ACC112 (cell line): ENCODE data around the gene TAF7L.

Experiments used
- H2AFZ ChIP-seq: fragments of 200-600 bp; sonication (generic); one replicate; pipeline ENCODE4 v1.6.0; 2017; ENCODE audit warnings: antibody characterized with exemption, low read length; ENCODE audit not compliant: unreplicated experiment
- H3K27ac ChIP-seq: fragments of 200-600 bp; sonication (generic); 2 replicates; pipeline ENCODE4 v1.5.1; 2014; ENCODE audit warnings: low read depth, mild to moderate bottlenecking, antibody characterized with exemption, low read length, moderate library complexity
- H3K27me3 ChIP-seq: fragments of 200-600 bp; sonication (generic); 2 replicates; pipeline ENCODE4 v1.6.1; 2014; ENCODE audit warnings: mild to moderate bottlenecking, antibody characterized with exemption, low read length, moderate library complexity, mixed read lengths; ENCODE audit not compliant: insufficient read depth
- H3K36me3 ChIP-seq: fragments of 200-600 bp; sonication (generic); 2 replicates; pipeline ENCODE4 v1.6.1; 2016; ENCODE audit warnings: mild to moderate bottlenecking, antibody characterized with exemption, low read length, moderate library complexity, mixed read lengths; ENCODE audit not compliant: insufficient read depth
- H3K4me1 ChIP-seq: fragments of 200-600 bp; sonication (generic); one replicate; pipeline ENCODE4 v1.6.1; 2016; ENCODE audit warnings: low read length, mixed read lengths; ENCODE audit not compliant: insufficient read depth, unreplicated experiment, control insufficient read depth
- H3K4me3 ChIP-seq: fragments of 200-600 bp; sonication (generic); 2 replicates; pipeline ENCODE4 v1.5.1; 2014; ENCODE audit warnings: mild to moderate bottlenecking, low read depth, low read length
- H3K79me2 ChIP-seq: fragments of 200-600 bp; sonication (generic); one replicate; pipeline ENCODE4 v1.6.0; 2016; ENCODE audit warnings: low read length; ENCODE audit not compliant: control insufficient read depth, unreplicated experiment, insufficient read depth

The TAF7L gene

GRCh38 chrX:101223226-101223625, 67.9 kb downstream of the TAF7L start:
- no peaks in the 10 kb centered on the region for H3K27me3 ChIP-seq
- H3K36me3 ChIP-seq, result no peaks in the 10 kb centered on the region
- no peak overlapping the region for H3K4me3 ChIP-seq
- peaks cover 8% of the 10 kb centered on the region for H3K4me1 ChIP-seq
- no peaks in the 10 kb centered on the region for H3K79me2 ChIP-seq
- no peak overlapping the region for H3K27ac ChIP-seq
- no peak overlapping the region for H2AFZ ChIP-seq

DNA sequence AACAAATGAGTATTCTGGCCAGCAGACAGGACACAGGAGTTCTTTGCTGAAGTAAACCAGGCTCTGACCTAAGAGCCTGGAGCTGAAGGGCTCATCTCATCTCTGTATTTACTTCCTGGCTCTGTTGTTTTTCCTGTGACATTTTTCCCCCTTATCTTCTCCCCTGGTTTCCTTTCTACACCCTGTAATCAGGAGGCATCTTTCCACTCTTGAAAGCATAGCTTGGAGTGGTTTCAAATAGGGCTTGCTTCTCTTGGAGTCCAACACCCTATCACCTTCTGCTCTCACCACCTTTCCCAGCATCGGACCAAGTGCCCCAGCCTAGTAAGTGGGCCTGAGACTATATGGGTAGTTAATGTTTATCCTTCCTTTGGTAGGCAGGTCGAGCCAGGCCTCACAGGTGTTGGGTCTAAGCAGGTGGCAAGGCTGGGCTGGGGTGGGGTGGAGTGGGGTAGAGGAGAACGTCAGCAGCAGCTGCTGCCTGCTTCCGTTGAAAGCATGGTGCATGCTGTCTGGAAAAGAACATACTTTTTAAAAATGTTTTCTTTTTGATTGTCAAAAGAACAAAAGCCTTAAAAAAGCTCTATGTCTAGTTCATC, 70.4 kb downstream of the TAF7L start:
- Histone ChIP-seq H3K4me3 (no peak overlapping the region), H3K79me2 (no peaks in the 10 kb centered on the region), H3K27ac (no peak overlapping the region), H3K4me1 (peaks cover 8% of the 10 kb centered on the region), H2AFZ (no peak overlapping the region), H3K27me3 (no peaks in the 10 kb centered on the region), H3K36me3 (no peaks in the 10 kb centered on the region)

DNA sequence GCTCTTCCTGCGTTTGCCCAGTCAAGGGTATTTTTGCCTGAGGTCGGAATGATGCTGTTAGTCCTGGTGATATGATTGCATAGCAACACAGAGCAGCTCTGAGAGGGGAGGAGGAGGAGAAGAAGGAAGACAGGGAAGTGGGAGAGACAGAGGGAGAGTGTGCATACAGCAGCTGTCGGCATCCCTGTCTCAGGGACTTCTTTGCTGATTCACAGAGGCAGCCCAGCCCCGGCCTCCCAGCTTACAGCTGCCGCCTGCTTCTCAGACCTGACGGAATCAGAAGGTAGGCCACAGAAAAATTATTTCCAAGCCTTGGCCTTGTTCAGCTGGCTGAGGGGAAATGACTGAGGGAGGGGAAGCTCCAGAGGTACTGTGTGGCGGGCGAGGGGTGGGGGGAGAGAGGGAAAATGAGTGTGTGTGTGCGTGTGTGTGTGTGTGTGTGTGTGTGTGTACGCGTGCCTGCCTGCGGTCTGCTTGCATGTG, 71.2 kb downstream of the TAF7L start:
- no peaks in the 10 kb centered on the region for H3K79me2 ChIP-seq
- no peak overlapping the region for H3K4me3 ChIP-seq
- H3K27ac ChIP-seq, result 0 out of 2 replicates have a peak overlapping the region, but pooled peaks have one; percentile 52
- no peaks in the 10 kb centered on the region for H3K36me3 ChIP-seq
- no peaks in the 10 kb centered on the region for H3K27me3 ChIP-seq
- H3K4me1 ChIP-seq, result peaks cover 8% of the 10 kb centered on the region
- no peak overlapping the region for H2AFZ ChIP-seq

GRCh38 chrX:101219116-101219863, 71.8 kb downstream of the TAF7L start, which contains the start of gene DRP2:
Gene DRP2, plus strand, starts transcription at chrX:101219786. Its CDS starts 11,862 bp downstream, at chrX:101231648.
- Histone ChIP-seq H3K27me3 (no peaks in the 10 kb centered on the region), H3K4me3 (no peak within 1 kb of the TSS), H3K4me1 (peaks cover 8% of the 10 kb centered on the region), H3K27ac (peak within 1 kb of the TSS; percentile 52; the same call in 1 of the 2 replicates), H2AFZ (peak within 1 kb of the TSS; percentile 65), H3K36me3 (no peaks in the 10 kb centered on the region), H3K79me2 (no peaks in the 10 kb centered on the region)
